Measurements from ENCODE around the gene C1QTNF8. TPM values are rescaled to one million over a fixed set of nuclear protein-coding genes. Genes with fewer than 3 reads are reported as not detected.

The C1QTNF8 gene
- total and polyA plus RNA-seq, 4 experiments from 2014 or later: not detected

GRCh38 chr16:1113889-1114526 is 18.0 kb upstream of the C1QTNF8 start:
- no peaks in the 10 kb centered on the region for H3K36me3 Mint-ChIP-seq
- intact Hi-C loops (cut with micrococcal nuclease): no loop called here
- Histone ChIP-seq H3K27me3 (ENCODE audit: insufficient read depth, low read length) (no peaks in the 10 kb centered on the region), H3K4me3 (ENCODE audit: low read length in 2 of 2) (no peak overlapping the region), H3K36me3 (ENCODE audit: insufficient read depth, low read length) (no peaks in the 10 kb centered on the region), H3K4me1 (ENCODE audit: insufficient read depth, low read length) (no peaks in the 10 kb centered on the region), H3K27ac (ENCODE audit: low read depth, low read length) (no peak overlapping the region), H3K9me3 (ENCODE audit: control insufficient read depth in 1 of 2, low read length in 2 of 2) (no peaks in the 10 kb centered on the region)
- H3K4me1 Mint-ChIP-seq: no peaks in the 10 kb centered on the region
- no peak for DNase-seq
- no peak overlapping the region for H3K27ac Mint-ChIP-seq
- H3K4me3 Mint-ChIP-seq: no peak overlapping the region
- no peaks in the 10 kb centered on the region for H3K9me3 Mint-ChIP-seq
- CTCF ChIA-PET (ENCODE audit: partially characterized antibody): no interaction called here
- POLR2A ChIA-PET (ENCODE audit: partially characterized antibody): no interaction called here
- peaks cover 0 to 5% of the 10 kb centered on the region in 2 donors for H3K27me3 Mint-ChIP-seq

GRCh38 chr16:1113489-1113888 is 17.4 kb upstream of the C1QTNF8 start:
- no peaks in the 10 kb centered on the region for H3K4me1 Mint-ChIP-seq
- intact Hi-C loops (cut with micrococcal nuclease): no loop called here
- H3K27me3 ChIP-seq (ENCODE audit: insufficient read depth, low read length): no peaks in the 10 kb centered on the region

GRCh38 chr16:1112506-1113184 is 16.6 kb upstream of the C1QTNF8 start:
- Histone ChIP-seq H3K36me3 (ENCODE audit: insufficient read depth, low read length) (no peaks in the 10 kb centered on the region), H3K27me3 (ENCODE audit: insufficient read depth, low read length) (no peaks in the 10 kb centered on the region), H3K4me3 (ENCODE audit: low read length in 2 of 2) (no peak overlapping the region), H3K27ac (ENCODE audit: low read depth, low read length) (no peak overlapping the region), H3K4me1 (ENCODE audit: insufficient read depth, low read length) (no peaks in the 10 kb centered on the region), H3K9me3 (ENCODE audit: control insufficient read depth in 1 of 2, low read length in 2 of 2) (no peaks in the 10 kb centered on the region)
- intact Hi-C loops (cut with micrococcal nuclease): no loop called here
- H3K27ac Mint-ChIP-seq: no peak overlapping the region
- no peak for DNase-seq
- peaks cover 0 to 5% of the 10 kb centered on the region in 2 donors for H3K27me3 Mint-ChIP-seq
- H3K36me3 Mint-ChIP-seq: no peaks in the 10 kb centered on the region
- CTCF ChIA-PET (ENCODE audit: partially characterized antibody): interaction anchor here (1.1 kb wide), 1 partner anchor 222 kb away, joined by 3 read pairs; no protein-coding TSS in a partner anchor
- no peaks in the 10 kb centered on the region for H3K4me1 Mint-ChIP-seq
- POLR2A ChIA-PET (ENCODE audit: partially characterized antibody): no interaction called here
- no peaks in the 10 kb centered on the region for H3K9me3 Mint-ChIP-seq
- no peak overlapping the region for H3K4me3 Mint-ChIP-seq

More at GRCh38 chr16:1113489-1113888, 17.4 kb upstream of the C1QTNF8 start:
- H3K4me3 ChIP-seq (ENCODE audit: low read length in 2 of 2): no peak overlapping the region
- ChIA-PET POLR2A (ENCODE audit: partially characterized antibody) (no interaction called here), CTCF (ENCODE audit: partially characterized antibody) (no interaction called here)
- H3K27ac Mint-ChIP-seq: no peak overlapping the region
- no peak overlapping the region for H3K27ac ChIP-seq (ENCODE audit: low read depth, low read length)
- no peaks in the 10 kb centered on the region for H3K9me3 ChIP-seq (ENCODE audit: control insufficient read depth in 1 of 2, low read length in 2 of 2)
- no peak for DNase-seq
- no peaks in the 10 kb centered on the region for H3K36me3 Mint-ChIP-seq
- H3K4me3 Mint-ChIP-seq: no peak overlapping the region
- no peaks in the 10 kb centered on the region for H3K9me3 Mint-ChIP-seq
- no peaks in the 10 kb centered on the region for H3K36me3 ChIP-seq (ENCODE audit: insufficient read depth, low read length)
- H3K27me3 Mint-ChIP-seq: peaks cover 0 to 5% of the 10 kb centered on the region in 2 donors
- no peaks in the 10 kb centered on the region for H3K4me1 ChIP-seq (ENCODE audit: insufficient read depth, low read length)

- Histone ChIP-seq H3K4me3 (ENCODE audit: low read length in 2 of 2) (no peak overlapping the region), H3K27ac (ENCODE audit: low read depth, low read length) (no peak overlapping the region), H3K4me1 (ENCODE audit: insufficient read depth, low read length) (no peaks in the 10 kb centered on the region), H3K36me3 (ENCODE audit: insufficient read depth, low read length) (no peaks in the 10 kb centered on the region), H3K27me3 (ENCODE audit: insufficient read depth, low read length) (no peaks in the 10 kb centered on the region), H3K9me3 (ENCODE audit: control insufficient read depth in 1 of 2, low read length in 2 of 2) (no peaks in the 10 kb centered on the region)
- H3K27ac Mint-ChIP-seq: no peak overlapping the region
- POLR2A ChIA-PET (ENCODE audit: partially characterized antibody): no interaction called here
- CTCF ChIA-PET (ENCODE audit: partially characterized antibody): no interaction called here
- no peaks in the 10 kb centered on the region for H3K9me3 Mint-ChIP-seq
- no peak for DNase-seq
- peaks cover 0 to 5% of the 10 kb centered on the region in 2 donors for H3K27me3 Mint-ChIP-seq
- no peak overlapping the region for H3K4me3 Mint-ChIP-seq
- H3K36me3 Mint-ChIP-seq: no peaks in the 10 kb centered on the region
- intact Hi-C loops (cut with micrococcal nuclease): no loop called here
- no peaks in the 10 kb centered on the region for H3K4me1 Mint-ChIP-seq
Measured at GRCh38 chr16:1109648-1110047, 13.6 kb upstream of the C1QTNF8 start.

GRCh38 chr16:1108299-1109252 is 12.5 kb upstream of the C1QTNF8 start:
- Histone ChIP-seq H3K9me3 (ENCODE audit: control insufficient read depth in 1 of 2, low read length in 2 of 2) (no peaks in the 10 kb centered on the region), H3K27ac (ENCODE audit: low read depth, low read length) (no peak overlapping the region), H3K27me3 (ENCODE audit: insufficient read depth, low read length) (no peaks in the 10 kb centered on the region), H3K36me3 (ENCODE audit: insufficient read depth, low read length) (no peaks in the 10 kb centered on the region), H3K4me3 (ENCODE audit: low read length in 2 of 2) (no peak overlapping the region), H3K4me1 (ENCODE audit: insufficient read depth, low read length) (no peaks in the 10 kb centered on the region)
- no peaks in the 10 kb centered on the region for H3K36me3 Mint-ChIP-seq
- intact Hi-C loops (cut with micrococcal nuclease): no loop called here
- H3K9me3 Mint-ChIP-seq: no peaks in the 10 kb centered on the region
- ChIA-PET POLR2A (ENCODE audit: partially characterized antibody) (no interaction called here), CTCF (ENCODE audit: partially characterized antibody) (no interaction called here)
- H3K27me3 Mint-ChIP-seq: peaks cover 0 to 5% of the 10 kb centered on the region in 2 donors
- H3K4me3 Mint-ChIP-seq: no peak overlapping the region
- H3K4me1 Mint-ChIP-seq: no peaks in the 10 kb centered on the region
- H3K27ac Mint-ChIP-seq: no peak overlapping the region
- DNase-seq: no peak

- H3K4me1 ChIP-seq (ENCODE audit: insufficient read depth, low read length): peaks cover 4% of the 10 kb centered on the region
- ChIA-PET POLR2A (ENCODE audit: partially characterized antibody) (no interaction called here), CTCF (ENCODE audit: partially characterized antibody) (no interaction called here)
- no peak overlapping the region for H3K4me3 Mint-ChIP-seq
- no peaks in the 10 kb centered on the region for H3K36me3 Mint-ChIP-seq
- H3K9me3 ChIP-seq (ENCODE audit: control insufficient read depth in 1 of 2, low read length in 2 of 2): no peaks in the 10 kb centered on the region
- H3K9me3 Mint-ChIP-seq: no peaks in the 10 kb centered on the region
- peaks cover 0 to 5% of the 10 kb centered on the region in 2 donors for H3K27me3 Mint-ChIP-seq
- H3K27ac Mint-ChIP-seq: no peak overlapping the region
- H3K27me3 ChIP-seq (ENCODE audit: insufficient read depth, low read length): no peaks in the 10 kb centered on the region
- no peaks in the 10 kb centered on the region for H3K4me1 Mint-ChIP-seq
- H3K27ac ChIP-seq (ENCODE audit: low read depth, low read length): no peak overlapping the region
- intact Hi-C loops (cut with micrococcal nuclease): no loop called here
- DNase-seq: no peak
- H3K36me3 ChIP-seq (ENCODE audit: insufficient read depth, low read length): no peaks in the 10 kb centered on the region
- H3K4me3 ChIP-seq (ENCODE audit: low read length in 2 of 2): no peak overlapping the region
Measured at GRCh38 chr16:1107731-1108130, 11.7 kb upstream of the C1QTNF8 start.

GRCh38 chr16:1107141-1107540 is 11.1 kb upstream of the C1QTNF8 start:
- Mint-ChIP-seq H3K9me3 (no peaks in the 10 kb centered on the region), H3K36me3 (no peaks in the 10 kb centered on the region), H3K27ac (no peak overlapping the region), H3K27me3 (peaks cover 0 to 5% of the 10 kb centered on the region in 2 donors), H3K4me3 (no peak overlapping the region), H3K4me1 (no peaks in the 10 kb centered on the region)
- CTCF ChIA-PET (ENCODE audit: partially characterized antibody): no interaction called here
- H3K36me3 ChIP-seq (ENCODE audit: insufficient read depth, low read length): no peaks in the 10 kb centered on the region
- H3K4me1 ChIP-seq (ENCODE audit: insufficient read depth, low read length): peaks cover 4% of the 10 kb centered on the region
- H3K27me3 ChIP-seq (ENCODE audit: insufficient read depth, low read length): no peaks in the 10 kb centered on the region
- POLR2A ChIA-PET (ENCODE audit: partially characterized antibody): no interaction called here
- H3K9me3 ChIP-seq (ENCODE audit: control insufficient read depth in 1 of 2, low read length in 2 of 2): no peaks in the 10 kb centered on the region
- intact Hi-C loops (cut with micrococcal nuclease): no loop called here
- H3K4me3 ChIP-seq (ENCODE audit: low read length in 2 of 2): no peak overlapping the region
- DNase-seq: no peak
- H3K27ac ChIP-seq (ENCODE audit: low read depth, low read length): no peak overlapping the region
